GM12878 (cell line): ENCODE measurements around the gene NTF3. TPM values are rescaled to one million over a fixed set of nuclear protein-coding genes. Genes with fewer than 3 reads are reported as not detected.
A peak's percentile ranks its signal among the peaks of the same experiment; 100 is the strongest.

ENCODE experiments used
- ATAC-seq: fragments of 200-7000 bp; cut with Tn5 transposase; 3 replicates; pipeline ENCODE4 v1.9.1; 2020; ENCODE audit warnings: mild to moderate bottlenecking, moderate library complexity
- Bru-seq: library from RNA; stranded (reverse); fragments of 400-500 nt; gene quantifications from one replicate; lab custom pipeline; 2021; lab: Mats Ljungman, UMichigan
- BruChase-seq, 2 experiments: library from RNA; stranded (reverse); fragments of 400-500 nt; gene quantifications; one replicate each; lab custom pipeline; 2021; lab: Mats Ljungman, UMichigan
- BruUV-seq: library from RNA; stranded (reverse); fragments of 400-500 nt; replicated peaks from 2 replicates; lab custom pipeline; 2021; lab: Mats Ljungman, UMichigan
- CTCF ChIA-PET: fragments of 300-600 bp; sonication (Branson Sonifier 250); formaldehyde crosslinking; extraction: SDS; loops from one replicate; lab custom pipeline; 2021; ENCODE audit warnings: inconsistent platforms; lab: Yijun Ruan, JAX
- POLR2A ChIA-PET: fragments of 350-600 bp; formaldehyde crosslinking; extraction: SDS; loops from one replicate; lab custom pipeline; 2021; ENCODE audit warnings: inconsistent platforms; lab: Charles Lee
- RAD21 ChIA-PET: fragments of 300-600 bp; sonication (Branson Sonifier 250); formaldehyde crosslinking; loops from one replicate; lab custom pipeline; 2023; ENCODE audit warnings: antibody characterized with exemption; ENCODE audit not compliant: unreplicated experiment; lab: Charles Lee
- SMC1A ChIA-PET: fragments of 300-600 bp; sonication (Branson Sonifier 250); formaldehyde crosslinking; loops from one replicate; lab custom pipeline; 2023; ENCODE audit not compliant: unreplicated experiment, uncharacterized antibody; lab: Charles Lee
- DNase-seq: peaks from one replicate; pipeline ENCODE4 v3.0.0-alpha.2; 2011; ENCODE audit warnings: low read depth, low spot score
- FAIRE-seq: peaks from 3 replicates; lab custom pipeline; 2011; peaks lifted over from hg19 to GRCh38; lab: Jason Lieb, UNC
- H2AFZ ChIP-seq: 2 replicates; pipeline ENCODE4 v1.6.0; 2011; ENCODE audit warnings: low read depth, low read length, control low read depth; ENCODE audit not compliant: control insufficient read depth
- H3K27ac ChIP-seq: 2 replicates; pipeline ENCODE4 v1.5.1; 2011; ENCODE audit warnings: control low read depth; ENCODE audit not compliant: control insufficient read depth, insufficient read depth
- H3K27me3 ChIP-seq, 2 experiments: replicated peaks in 1 of 2; 2 replicates each; pipeline versions ENCODE4 v1.6.0 to v1.6.1; 2011; ENCODE audit warnings: low read length in 1 of 2; ENCODE audit not compliant: control insufficient read depth in 2 of 2, insufficient read depth in 2 of 2
- H3K36me3 ChIP-seq, 2 experiments: 2 replicates each; pipeline ENCODE4 v1.5.1; 2011; ENCODE audit warnings: low read length in 1 of 2; ENCODE audit not compliant: control insufficient read depth in 2 of 2, insufficient read depth in 2 of 2
- H3K4me1 ChIP-seq: 2 replicates; pipeline ENCODE4 v1.6.1; 2011; ENCODE audit warnings: mild to moderate bottlenecking, low read length, moderate library complexity, mixed read lengths; ENCODE audit not compliant: control insufficient read depth, insufficient read depth
- H3K4me2 ChIP-seq: 2 replicates; pipeline ENCODE4 v1.6.0; 2011; ENCODE audit warnings: control low read depth; ENCODE audit not compliant: control insufficient read depth, insufficient read depth
- H3K4me3 ChIP-seq: fragments of 200-600 bp; sonication (generic); 2 replicates; pipeline ENCODE4 v1.5.1; 2016
- H3K79me2 ChIP-seq: 2 replicates; pipeline ENCODE4 v1.6.0; 2011; ENCODE audit warnings: low read length; ENCODE audit not compliant: control insufficient read depth, insufficient read depth
- H3K9ac ChIP-seq: 2 replicates; pipeline ENCODE4 v1.8.0; 2011; ENCODE audit warnings: low read length, control low read depth, mixed read lengths; ENCODE audit not compliant: control insufficient read depth, insufficient read depth
- H3K9me3 ChIP-seq: replicated peaks from 3 replicates; pipeline ENCODE4 v1.5.1; 2011; ENCODE audit warnings: mild to moderate bottlenecking, low read length; ENCODE audit not compliant: control insufficient read depth, insufficient read depth
- H4K20me1 ChIP-seq: 2 replicates; pipeline ENCODE4 v1.6.0; 2011; ENCODE audit not compliant: control insufficient read depth, insufficient read depth
- BCLAF1 ChIP-seq: fragments of 450-650 bp; IDR thresholded peaks from 2 replicates; pipeline ENCODE4 v1.6.1; 2017; ENCODE audit warnings: antibody characterized with exemption, mild to moderate bottlenecking, moderate library complexity
- E2F4 ChIP-seq: IDR thresholded peaks from 2 replicates; pipeline ENCODE4 v1.6.1; 2012; ENCODE audit warnings: low read depth, low read length, improper control_type of control experiment
- GATAD2B ChIP-seq: fragments of 450-650 bp; conservative IDR thresholded peaks from 2 replicates; pipeline ENCODE4 v1.6.1; 2017; ENCODE audit warnings: low read depth, mild to moderate bottlenecking, moderate library complexity
- HDGF ChIP-seq: fragments of 450-650 bp; IDR thresholded peaks from 2 replicates; pipeline ENCODE4 v1.6.1; 2016; ENCODE audit warnings: antibody characterized with exemption
- MEF2B ChIP-seq: fragments of 450-650 bp; IDR thresholded peaks from 2 replicates; pipeline ENCODE4 v1.6.1; 2018; ENCODE audit warnings: mild to moderate bottlenecking, moderate library complexity; ENCODE audit not compliant: partially characterized antibody, poor library complexity, severe bottlenecking
- PAX8 ChIP-seq: fragments of 450-650 bp; IDR thresholded peaks from 2 replicates; pipeline ENCODE4 v1.6.1; 2017; ENCODE audit warnings: mild to moderate bottlenecking, moderate library complexity
- POLR2AphosphoS5 ChIP-seq: IDR thresholded peaks from 2 replicates; pipeline ENCODE4 v1.6.1; 2011; ENCODE audit warnings: mild to moderate bottlenecking, low read length, inconsistent platforms
- SMC3 ChIP-seq: IDR thresholded peaks from 2 replicates; pipeline ENCODE4 v1.6.1; 2011; ENCODE audit warnings: low read length, improper control_type of control experiment, borderline replicate concordance
- SPI1 ChIP-seq: IDR thresholded peaks from 2 replicates; pipeline ENCODE4 v1.6.1; 2011; ENCODE audit warnings: low read depth, mild to moderate bottlenecking, low read length, moderate library complexity, borderline replicate concordance; ENCODE audit not compliant: insufficient read depth
- ZNF687 ChIP-seq: fragments of 450-650 bp; IDR thresholded peaks from 2 replicates; pipeline ENCODE4 v1.6.1; 2017; ENCODE audit warnings: mild to moderate bottlenecking, moderate library complexity
- WGBS: methylation state at CpG from one replicate; pipeline ENCODE4 v1.1.6; 2016; ENCODE audit warnings: low lambda C conversion rate; ENCODE audit not compliant: insufficient replicate concordance, insufficient coverage; ENCODE audit errors: missing lambda C conversion rate; 5-methylcytosine and 5-hydroxymethylcytosine counted together
- in situ Hi-C: fragments of 300-500 bp; cut with MboI; formaldehyde crosslinking; loops from 9 replicates; pipeline ENCODE4 v1.14.3; 2018; ENCODE audit warnings: mixed read lengths
- intact Hi-C: fragments of 100-400 bp; cut with micrococcal nuclease; formaldehyde crosslinking; loops from one replicate; pipeline ENCODE4 v1.14.2; 2022; ENCODE audit not compliant: unreplicated experiment
- long read RNA-seq, 2 experiments: library from polyadenylated mRNA; unstranded; transcript quantifications; one replicate each; pipeline ENCODE4 v2.0.0, GENCODE V29; 2019 to 2020
- polyA minus RNA-seq, 3 experiments: library from RNA; depleted of rRNA, polyadenylated mRNA; stranded (reverse); fragments of >200 nt; gene quantifications; 2 replicates each; pipeline ENCODE4 v1.2.3, GENCODE V29; 2011
- polyA plus RNA-seq, 11 experiments: library from polyadenylated mRNA; depleted of rRNA in 4 of 11; unstranded in 6 of 11; stranded (reverse) in 5 of 11; fragments of >200 nt; fragmentation: Nextera tagmentation in 4 of 11; fragmentation: Illumina TruSeq in 1 of 11; extraction: Ambion mirVana in 4 of 11; extraction: Trizol in 1 of 11; gene quantifications; 1 replicate in 1 of 11; 2 replicates in 10 of 11; pipeline versions ENCODE4 v1.2.1 to v1.2.3, GENCODE V29; 2011 to 2016; ENCODE audit warnings: inconsistent platforms in 2 of 11, missing spikeins in 2 of 11, low read depth in 1 of 11
- total RNA-seq, 4 experiments: library from RNA; depleted of rRNA in 3 of 4; stranded (reverse); fragments of >200 nt in 3 of 4; fragmentation: Illumina TruSeq in 1 of 4; extraction: Trizol in 1 of 4; gene quantifications; 2 replicates each; pipeline versions ENCODE4 v1.2.1 to v1.2.3, GENCODE V29; 2013 to 2021

NTF3 gene
- total RNA-seq (2013; cell fraction: nucleolus; rRNA removed), result not detected in 2 replicates
- total RNA-seq (2014; rRNA removed) (not detected in 2 replicates), total RNA-seq (2014; rRNA removed; fragmentation: Illumina TruSeq; extraction: Trizol) (not detected in 2 replicates), total RNA-seq (2021) (not detected in 2 replicates), polyA plus RNA-seq (2011; rRNA removed) (0.07 and 0.12 TPM in 2 replicates), polyA plus RNA-seq (2014; fragmentation: Illumina TruSeq; extraction: Trizol) (not detected in 2 replicates), polyA plus RNA-seq (2014; fragmentation: Nextera tagmentation; extraction: Ambion mirVana) (not detected), polyA plus RNA-seq (2014; rRNA removed) (not detected in 2 replicates), polyA plus RNA-seq (2016; fragmentation: Nextera tagmentation; extraction: Ambion mirVana) (not detected), polyA minus RNA-seq (2011; rRNA and poly(A)+ RNA removed) (not detected in 2 replicates), Bru-seq, nascent RNA (percentile 4 among the genes with signal in this experiment), BruChase-seq, experiment 1, labeled RNA remaining after a 6-hour chase (percentile 3 among the genes with signal in this experiment), BruChase-seq, experiment 2, labeled RNA remaining after a 2-hour chase (percentile 5 among the genes with signal in this experiment)
- not detected for polyA plus RNA-seq (2011; ENCODE audit: low read depth)
- 0.06 and 0.08 TPM in 2 replicates for polyA plus RNA-seq (2011; cell fraction: cytosol; rRNA removed)
- polyA plus RNA-seq (2011; cell fraction: nucleus; rRNA removed), result 0.24 TPM in 1 of 2 replicates, not detected in the other
- polyA plus RNA-seq (2012), result not detected in 2 replicates
- polyA minus RNA-seq (2011; cell fraction: cytosol; rRNA and poly(A)+ RNA removed), result not detected in 2 replicates
- 0.36 TPM in 1 of 2 replicates, not detected in the other for polyA minus RNA-seq (2011; cell fraction: nucleus; rRNA and poly(A)+ RNA removed)
- long read RNA-seq, experiment 1, result 0 reads
- long read RNA-seq, experiment 2, result 0 reads

- ChIA-PET POLR2A (no interaction called here), CTCF (no interaction called here), RAD21 (no interaction called here), SMC1A (no interaction called here)
- Histone ChIP-seq H3K4me1 (no peaks in the 10 kb centered on the region), H3K27ac (no peak within 1 kb of the TSS), H2AFZ (no peak within 1 kb of the TSS), H3K4me2 (no peak within 1 kb of the TSS), H3K79me2 (no peaks in the 10 kb centered on the region), H3K36me3 (no peaks in the 10 kb centered on the region), H4K20me1 (no peaks in the 10 kb centered on the region), H3K9ac (no peak within 1 kb of the TSS), H3K27me3 (peaks cover 4 to 12% of the 10 kb centered on the region in 2 experiments), H3K4me3 (no peak within 1 kb of the TSS), H3K9me3 (no peaks in the 10 kb centered on the region)
- intact Hi-C loops, result no loop called here
- ATAC-seq (no peak), DNase-seq (no peak), FAIRE-seq (no peak)
- 16% methylated on average over 28 of the region's 34 CpGs for WGBS
- no peak for TF ChIP-seq BCLAF1
- TF ChIP-seq PAX8, result no peak
- no peak for TF ChIP-seq E2F4
- TF ChIP-seq POLR2AphosphoS5, result no peak
- TF ChIP-seq SMC3, result no peak
- TF ChIP-seq ZNF687, result no peak
- no peak for TF ChIP-seq GATAD2B
- TF ChIP-seq SPI1, result no peak
- no peak for TF ChIP-seq HDGF
- TF ChIP-seq MEF2B, result no peak
- in situ Hi-C loops, result no loop called here
- BruUV-seq, result no TSS peak
Measured at GRCh38 chr12:5432011-5432400, at the start of gene NTF3. NTF3 (plus strand) TSS chr12:5432108; CDS start chr12:5432325, 217 bp downstream.
